GM12878 (cell line): Measurements from ENCODE around the gene NDC80.

Experiments
- CBFB ChIP-seq: IDR thresholded peaks from 2 replicates; pipeline ENCODE4 v1.6.1; 2016; ENCODE audit warnings: antibody characterized with exemption, low read depth
- CHD4 ChIP-seq: fragments of 200-600 bp; sonication (generic); IDR thresholded peaks from 2 replicates; pipeline ENCODE4 v1.6.1; 2016; ENCODE audit warnings: mild to moderate bottlenecking
- CTCF ChIP-seq, 3 experiments: IDR thresholded peaks in 2 of 3; conservative IDR thresholded peaks in 1 of 3; 2 replicates each; pipeline ENCODE4 v1.5.1; 2011; ENCODE audit warnings: low read depth in 3 of 3, low read length in 3 of 3, mild to moderate bottlenecking in 3 of 3, control low read depth in 2 of 3, moderate library complexity in 2 of 3, inconsistent platforms in 1 of 3, mixed read lengths in 1 of 3; ENCODE audit not compliant: control insufficient read depth in 2 of 3, insufficient read depth in 1 of 3; ENCODE audit errors: extremely low read depth in 1 of 3
- FOXM1 ChIP-seq: IDR thresholded peaks from 2 replicates; pipeline ENCODE4 v1.6.1; 2012; ENCODE audit warnings: low read depth, mild to moderate bottlenecking, inconsistent platforms, low read length, moderate library complexity
- NKRF ChIP-seq: fragments of 450-650 bp; conservative IDR thresholded peaks from 2 replicates; pipeline ENCODE4 v1.6.1; 2017; ENCODE audit warnings: mild to moderate bottlenecking, moderate library complexity
- PAX8 ChIP-seq: fragments of 450-650 bp; IDR thresholded peaks from 2 replicates; pipeline ENCODE4 v1.6.1; 2017; ENCODE audit warnings: mild to moderate bottlenecking, moderate library complexity
- POLR2A ChIP-seq: IDR thresholded peaks from 2 replicates; pipeline ENCODE4 v1.6.1; 2011; ENCODE audit warnings: low read depth, mild to moderate bottlenecking, low read length
- RAD21 ChIP-seq: IDR thresholded peaks from 2 replicates; pipeline ENCODE4 v1.6.1; 2011; ENCODE audit warnings: mild to moderate bottlenecking, low read depth, low read length, moderate library complexity; ENCODE audit not compliant: insufficient read depth
- RCOR1 ChIP-seq: conservative IDR thresholded peaks from 2 replicates; pipeline ENCODE4 v1.6.1; 2012; ENCODE audit warnings: low read depth, low read length, improper control_type of control experiment
- SMC3 ChIP-seq: IDR thresholded peaks from 2 replicates; pipeline ENCODE4 v1.6.1; 2011; ENCODE audit warnings: low read length, improper control_type of control experiment, borderline replicate concordance
- SREBF1 ChIP-seq: IDR thresholded peaks from 2 replicates; pipeline ENCODE4 v1.6.1; 2012; ENCODE audit warnings: mild to moderate bottlenecking, low read length

- TF ChIP-seq FOXM1, result no peak
- no peak for TF ChIP-seq SREBF1
- no peak for TF ChIP-seq CTCF (IDR thresholded peaks at IDR 0.05 in 2 of 3, conservative IDR thresholded peaks at IDR 0.05 in 1 of 3; ENCODE audit: control insufficient read depth in 2 of 3, extremely low read depth in 1 of 3, insufficient read depth in 1 of 3, low read depth in 3 of 3, low read length in 3 of 3)
- no peak for TF ChIP-seq NKRF
- TF ChIP-seq PAX8, result no peak
- no peak for TF ChIP-seq CBFB
- no peak for TF ChIP-seq RCOR1
- TF ChIP-seq SMC3, result no peak
- TF ChIP-seq POLR2A, result no peak
- no peak for TF ChIP-seq RAD21
- TF ChIP-seq CHD4, result no peak
Observed at GRCh38 chr18:2572892-2573291, 1.5 kb downstream of the NDC80 start.
